Neural cell (in vitro differentiated cells): Measurements from ENCODE around the gene SLC4A7. TPM values are rescaled to one million over a fixed set of nuclear protein-coding genes. Genes with fewer than 3 reads are reported as not detected.

Experiments used
- H2AFZ ChIP-seq: fragments of 200-600, 300-800 bp; sonication (generic), shearing (Covaris generic); 2 replicates; pipeline ENCODE4 v1.6.0; 2014; ENCODE audit warnings: low read depth, mild to moderate bottlenecking, antibody characterized with exemption, low read length, moderate library complexity
- H3F3A ChIP-seq: fragments of 200-600 bp; shearing (Covaris generic); 2 replicates; pipeline ENCODE4 v1.6.1; 2016; ENCODE audit warnings: mild to moderate bottlenecking, moderate library complexity, mixed read lengths, antibody characterized with exemption, low read length; ENCODE audit not compliant: insufficient read depth, poor library complexity, severe bottlenecking
- H3K27ac ChIP-seq: fragments of 200-600, 300-800 bp; sonication (generic), shearing (Covaris generic); 2 replicates; pipeline ENCODE4 v1.5.1; 2014; ENCODE audit warnings: mild to moderate bottlenecking, low read length, moderate library complexity
- H3K27me3 ChIP-seq: fragments of 300-800, 200-600 bp; sonication (generic), shearing (Covaris generic); 2 replicates; pipeline ENCODE4 v1.6.0; 2014; ENCODE audit warnings: mild to moderate bottlenecking, low read depth, low read length, moderate library complexity; ENCODE audit not compliant: insufficient read depth
- H3K36me3 ChIP-seq: fragments of 300-800, 200-600 bp; sonication (generic), shearing (Covaris generic); 2 replicates; pipeline ENCODE4 v1.5.1; 2014; ENCODE audit warnings: mild to moderate bottlenecking, antibody characterized with exemption, low read length, moderate library complexity; ENCODE audit not compliant: insufficient read depth
- H3K4me2 ChIP-seq: fragments of 300-800, 200-600 bp; sonication (generic), shearing (Covaris generic); 2 replicates; pipeline ENCODE4 v1.6.0; 2014; ENCODE audit warnings: mild to moderate bottlenecking, low read length
- H3K4me3 ChIP-seq: fragments of 300-800, 200-600 bp; sonication (generic), shearing (Covaris generic); 2 replicates; pipeline ENCODE4 v1.5.1; 2014; ENCODE audit warnings: mild to moderate bottlenecking, low read length, moderate library complexity
- H3K79me2 ChIP-seq: fragments of 200-600 bp; shearing (Covaris generic); replicated peaks from 2 replicates; pipeline ENCODE4 v1.6.0; 2014; ENCODE audit warnings: mild to moderate bottlenecking, low read length, moderate library complexity; ENCODE audit not compliant: insufficient read depth
- H3K9ac ChIP-seq: fragments of 300-800, 200-600 bp; sonication (generic), shearing (Covaris generic); 2 replicates; pipeline ENCODE4 v1.6.1; 2016; ENCODE audit warnings: mild to moderate bottlenecking, low read length, mixed read lengths
- H3K9me2 ChIP-seq: fragments of 200-600 bp; shearing (Covaris generic); 2 replicates; pipeline ENCODE4 v1.6.1; 2016; ENCODE audit warnings: mild to moderate bottlenecking, low read length, mixed read lengths; ENCODE audit not compliant: insufficient read depth
- H3K9me3 ChIP-seq: fragments of 200-600, 300-800 bp; sonication (generic), shearing (Covaris generic); 2 replicates; pipeline ENCODE4 v1.6.1; 2016; ENCODE audit warnings: mild to moderate bottlenecking, mixed run types, low read length, moderate library complexity, mixed read lengths
- H4K20me1 ChIP-seq: fragments of 200-600 bp; shearing (Covaris generic); 2 replicates; pipeline ENCODE4 v1.6.1; 2016; ENCODE audit warnings: mild to moderate bottlenecking, mixed run types; ENCODE audit not compliant: insufficient read depth
- EP300 ChIP-seq: fragments of 450-650 bp; conservative IDR thresholded peaks from 2 replicates; pipeline ENCODE4 v1.6.1; 2014; ENCODE audit warnings: antibody characterized with exemption, mild to moderate bottlenecking, moderate library complexity; ENCODE audit not compliant: poor library complexity, severe bottlenecking
- EZH2 ChIP-seq: fragments of 200-600, 300-800 bp; shearing (Covaris generic), sonication (generic); IDR thresholded peaks from 2 replicates; pipeline ENCODE4 v1.6.1; 2014; ENCODE audit warnings: antibody characterized with exemption, low read length, borderline replicate concordance, mild to moderate bottlenecking; ENCODE audit not compliant: insufficient read depth, poor library complexity, severe bottlenecking
- MXI1 ChIP-seq: fragments of 450-650 bp; conservative IDR thresholded peaks from 2 replicates; pipeline ENCODE4 v1.6.1; 2014; ENCODE audit warnings: antibody characterized with exemption, mild to moderate bottlenecking; ENCODE audit not compliant: poor library complexity, severe bottlenecking
- POLR2AphosphoS5 ChIP-seq: IDR thresholded peaks from 2 replicates; pipeline ENCODE4 v1.6.1; 2012
- RAD21 ChIP-seq: fragments of 450-650 bp; conservative IDR thresholded peaks from 2 replicates; pipeline ENCODE4 v1.6.1; 2014; ENCODE audit warnings: antibody characterized with exemption, mild to moderate bottlenecking, moderate library complexity
- SMC3 ChIP-seq: fragments of 450-650 bp; conservative IDR thresholded peaks from 2 replicates; pipeline ENCODE4 v1.6.1; 2014; ENCODE audit warnings: antibody characterized with exemption, mild to moderate bottlenecking, moderate library complexity; ENCODE audit not compliant: poor library complexity
- TAF1 ChIP-seq: IDR thresholded peaks from 2 replicates; pipeline ENCODE4 v1.6.1; 2012; ENCODE audit warnings: low read depth
- polyA plus RNA-seq: library from polyadenylated mRNA; depleted of rRNA; stranded (reverse); fragments of >200 nt; gene quantifications from 2 replicates; pipeline ENCODE4 v1.2.3, GENCODE V29; 2014
- TF ChIP-seq, protein P1 (sequence below): fragments of 450-650 bp; IDR thresholded peaks from 2 replicates; pipeline ENCODE4 v1.5.1; 2014; ENCODE audit warnings: antibody characterized with exemption, mild to moderate bottlenecking, moderate library complexity; ENCODE audit not compliant: poor library complexity, severe bottlenecking
- TF ChIP-seq, protein P2 (sequence below): IDR thresholded peaks from 2 replicates; pipeline ENCODE4 v1.6.1; 2012; ENCODE audit warnings: borderline replicate concordance

The SLC4A7 gene
- polyA plus RNA-seq, 1 donor from 2014 or later: 96.9 TPM

DNA sequence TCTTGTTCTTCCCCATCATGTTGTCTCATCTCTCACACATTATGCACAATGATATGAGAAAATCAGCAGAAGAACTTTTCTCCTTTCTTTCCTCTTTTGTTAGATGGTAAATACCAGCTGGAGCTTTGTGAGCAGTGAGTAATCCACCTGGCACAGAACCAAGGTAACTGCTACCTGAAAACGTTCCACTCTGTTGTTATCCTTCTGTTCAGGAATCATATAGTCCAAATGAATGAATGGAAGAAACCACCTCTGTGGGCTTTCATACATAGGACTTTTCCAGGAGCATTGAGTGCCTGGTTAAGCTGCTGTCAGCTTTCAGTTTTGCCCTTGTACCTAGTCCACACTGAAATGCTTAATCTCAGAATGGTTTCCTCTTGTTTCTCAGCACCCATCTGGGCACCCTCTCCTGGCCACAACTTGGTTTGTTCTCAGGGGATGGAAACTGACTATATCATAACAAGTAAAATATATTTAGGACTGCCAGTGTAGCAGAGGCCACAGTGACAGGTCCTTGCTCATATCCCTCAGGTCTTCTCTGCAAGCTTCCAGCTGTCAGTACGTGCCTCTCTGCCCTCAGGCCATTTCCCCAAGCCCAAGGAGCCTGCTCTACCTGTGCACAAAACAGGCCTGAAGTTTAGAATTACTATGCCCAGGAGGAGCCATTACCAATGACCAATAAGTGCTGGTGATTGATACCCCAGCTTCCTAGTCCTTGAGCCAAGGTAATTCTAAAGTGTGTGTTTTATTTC lies 23.5 kb upstream of the SLC4A7 start:
- Histone ChIP-seq H3K4me3 (no peak overlapping the region), H3K79me2 (no peaks in the 10 kb centered on the region), H2AFZ (no peak overlapping the region), H3K27me3 (no peaks in the 10 kb centered on the region), H3K27ac (no peak overlapping the region), H3K9me2 (no peaks in the 10 kb centered on the region), H4K20me1 (no peaks in the 10 kb centered on the region), H3K9me3 (no peaks in the 10 kb centered on the region), H3K36me3 (no peaks in the 10 kb centered on the region), H3F3A (no peaks in the 10 kb centered on the region), H3K9ac (no peak overlapping the region), H3K4me2 (no peak overlapping the region)
- TF ChIP-seq MXI1 (no peak), EP300 (no peak), EZH2 (no peak), TAF1 (no peak), SMC3 (no peak), RAD21 (no peak), POLR2AphosphoS5 (no peak)
- TF ChIP-seq, protein P1, sequence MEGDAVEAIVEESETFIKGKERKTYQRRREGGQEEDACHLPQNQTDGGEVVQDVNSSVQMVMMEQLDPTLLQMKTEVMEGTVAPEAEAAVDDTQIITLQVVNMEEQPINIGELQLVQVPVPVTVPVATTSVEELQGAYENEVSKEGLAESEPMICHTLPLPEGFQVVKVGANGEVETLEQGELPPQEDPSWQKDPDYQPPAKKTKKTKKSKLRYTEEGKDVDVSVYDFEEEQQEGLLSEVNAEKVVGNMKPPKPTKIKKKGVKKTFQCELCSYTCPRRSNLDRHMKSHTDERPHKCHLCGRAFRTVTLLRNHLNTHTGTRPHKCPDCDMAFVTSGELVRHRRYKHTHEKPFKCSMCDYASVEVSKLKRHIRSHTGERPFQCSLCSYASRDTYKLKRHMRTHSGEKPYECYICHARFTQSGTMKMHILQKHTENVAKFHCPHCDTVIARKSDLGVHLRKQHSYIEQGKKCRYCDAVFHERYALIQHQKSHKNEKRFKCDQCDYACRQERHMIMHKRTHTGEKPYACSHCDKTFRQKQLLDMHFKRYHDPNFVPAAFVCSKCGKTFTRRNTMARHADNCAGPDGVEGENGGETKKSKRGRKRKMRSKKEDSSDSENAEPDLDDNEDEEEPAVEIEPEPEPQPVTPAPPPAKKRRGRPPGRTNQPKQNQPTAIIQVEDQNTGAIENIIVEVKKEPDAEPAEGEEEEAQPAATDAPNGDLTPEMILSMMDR: no peak
- TF ChIP-seq, protein P2, sequence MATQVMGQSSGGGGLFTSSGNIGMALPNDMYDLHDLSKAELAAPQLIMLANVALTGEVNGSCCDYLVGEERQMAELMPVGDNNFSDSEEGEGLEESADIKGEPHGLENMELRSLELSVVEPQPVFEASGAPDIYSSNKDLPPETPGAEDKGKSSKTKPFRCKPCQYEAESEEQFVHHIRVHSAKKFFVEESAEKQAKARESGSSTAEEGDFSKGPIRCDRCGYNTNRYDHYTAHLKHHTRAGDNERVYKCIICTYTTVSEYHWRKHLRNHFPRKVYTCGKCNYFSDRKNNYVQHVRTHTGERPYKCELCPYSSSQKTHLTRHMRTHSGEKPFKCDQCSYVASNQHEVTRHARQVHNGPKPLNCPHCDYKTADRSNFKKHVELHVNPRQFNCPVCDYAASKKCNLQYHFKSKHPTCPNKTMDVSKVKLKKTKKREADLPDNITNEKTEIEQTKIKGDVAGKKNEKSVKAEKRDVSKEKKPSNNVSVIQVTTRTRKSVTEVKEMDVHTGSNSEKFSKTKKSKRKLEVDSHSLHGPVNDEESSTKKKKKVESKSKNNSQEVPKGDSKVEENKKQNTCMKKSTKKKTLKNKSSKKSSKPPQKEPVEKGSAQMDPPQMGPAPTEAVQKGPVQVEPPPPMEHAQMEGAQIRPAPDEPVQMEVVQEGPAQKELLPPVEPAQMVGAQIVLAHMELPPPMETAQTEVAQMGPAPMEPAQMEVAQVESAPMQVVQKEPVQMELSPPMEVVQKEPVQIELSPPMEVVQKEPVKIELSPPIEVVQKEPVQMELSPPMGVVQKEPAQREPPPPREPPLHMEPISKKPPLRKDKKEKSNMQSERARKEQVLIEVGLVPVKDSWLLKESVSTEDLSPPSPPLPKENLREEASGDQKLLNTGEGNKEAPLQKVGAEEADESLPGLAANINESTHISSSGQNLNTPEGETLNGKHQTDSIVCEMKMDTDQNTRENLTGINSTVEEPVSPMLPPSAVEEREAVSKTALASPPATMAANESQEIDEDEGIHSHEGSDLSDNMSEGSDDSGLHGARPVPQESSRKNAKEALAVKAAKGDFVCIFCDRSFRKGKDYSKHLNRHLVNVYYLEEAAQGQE: no peak

GRCh38 chr3:27507111-27507510 lies 22.9 kb upstream of the SLC4A7 start:
- TF ChIP-seq POLR2AphosphoS5 (no peak), RAD21 (no peak), MXI1 (no peak), EZH2 (no peak), EP300 (no peak), SMC3 (no peak), TAF1 (no peak)
- TF ChIP-seq, protein P1: no peak
- TF ChIP-seq, protein P2: no peak
- no peaks in the 10 kb centered on the region for H3K27me3 ChIP-seq
- H3F3A ChIP-seq: no peaks in the 10 kb centered on the region
- H3K9me2 ChIP-seq: no peaks in the 10 kb centered on the region
- H3K79me2 ChIP-seq: no peaks in the 10 kb centered on the region
- no peak overlapping the region for H3K4me2 ChIP-seq
- H3K9me3 ChIP-seq: no peaks in the 10 kb centered on the region
- no peaks in the 10 kb centered on the region for H3K36me3 ChIP-seq
- H3K9ac ChIP-seq: no peak overlapping the region
- H3K27ac ChIP-seq: no peak overlapping the region
- H2AFZ ChIP-seq: no peak overlapping the region
- no peak overlapping the region for H3K4me3 ChIP-seq
- H4K20me1 ChIP-seq: no peaks in the 10 kb centered on the region
